HG03558 (cell line): Measurements from ENCODE around the gene BAZ1B.

Experiments
- ATAC-seq: cut with Tn5 transposase; IDR thresholded peaks from one replicate; pipeline ENCODE4 v1.9.1; 2021; ENCODE audit warnings: moderate number of reproducible peaks; ENCODE audit not compliant: unreplicated experiment; ENCODE audit errors: extremely low read depth

BAZ1B gene

DNA sequence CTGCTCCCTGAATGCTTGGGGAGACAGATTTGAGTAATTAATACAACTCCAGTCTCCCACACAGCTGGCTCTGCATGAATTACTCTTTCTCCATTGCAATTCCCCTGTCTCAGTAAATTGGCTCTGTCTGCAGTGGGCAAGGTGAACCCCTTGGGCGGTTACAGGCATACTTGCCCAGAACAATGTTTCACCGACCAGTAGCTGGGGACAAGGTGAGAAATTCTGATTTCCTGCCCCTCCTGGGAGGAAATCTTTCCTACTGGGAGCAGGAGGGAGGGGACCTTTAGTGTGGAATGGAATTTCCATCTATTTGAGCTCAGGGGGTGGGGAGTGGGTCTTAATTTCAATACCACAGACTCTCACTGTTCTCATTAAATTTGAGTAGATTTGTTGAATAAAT is 130.7 kb downstream of the BAZ1B start:
- no peak for ATAC-seq
